ENCODE data around the gene GFI1.
A peak's percentile ranks its signal among the peaks of the same experiment; 100 is the strongest.
"Not testable (repeated sequence)": the region's sequence is repeated elsewhere in the genome, so short reads cannot be mapped to it uniquely, and the experiment has no call there.

The GFI1 gene

DNA sequence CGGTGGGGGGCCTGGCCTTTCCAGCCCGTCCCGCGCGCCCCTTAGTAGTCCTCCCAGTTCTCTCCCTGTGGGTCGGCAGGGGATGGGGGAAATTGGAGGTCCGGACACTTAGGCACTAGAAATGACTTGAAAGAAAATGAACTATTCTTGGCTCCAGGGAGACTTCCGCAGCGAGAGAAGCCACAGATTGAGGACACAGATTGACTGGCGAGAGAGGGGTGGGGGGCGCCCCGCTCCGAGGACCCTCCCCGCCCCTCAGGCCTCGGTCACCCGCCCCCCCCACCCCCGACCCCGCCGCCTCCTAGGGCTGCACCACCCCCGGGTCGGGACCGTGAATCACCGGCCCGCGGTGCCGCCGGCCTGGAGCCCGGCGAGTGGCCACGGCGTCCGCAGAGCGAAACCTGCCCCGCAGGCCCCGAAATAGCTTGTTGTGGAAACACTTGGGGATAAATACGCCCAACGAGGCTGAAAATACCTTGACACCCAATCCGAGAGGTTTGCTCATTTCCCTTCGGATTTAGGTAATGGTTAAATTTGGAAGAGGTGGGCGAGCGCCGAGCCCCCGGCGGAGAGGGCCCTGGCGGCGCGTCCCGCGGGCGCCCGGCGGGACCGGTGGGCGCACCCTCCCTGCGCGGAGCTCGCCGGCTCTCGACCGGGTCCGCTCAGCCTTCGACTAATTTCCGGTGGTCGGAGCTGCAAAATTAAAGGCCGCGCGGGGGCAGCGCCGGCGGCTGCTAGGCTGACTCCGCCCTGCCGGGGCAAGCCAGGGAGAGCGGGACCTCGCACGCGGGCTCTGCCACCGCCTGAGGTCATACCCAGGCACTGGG, at the start of gene GFI1:
TSS of gene GFI1 (minus strand) at position 675 of the 827 bp plus-strand sequence. CDS start 3,438 bp downstream, outside the sequence.
- DNase-seq, result peak; percentile 39

DNA sequence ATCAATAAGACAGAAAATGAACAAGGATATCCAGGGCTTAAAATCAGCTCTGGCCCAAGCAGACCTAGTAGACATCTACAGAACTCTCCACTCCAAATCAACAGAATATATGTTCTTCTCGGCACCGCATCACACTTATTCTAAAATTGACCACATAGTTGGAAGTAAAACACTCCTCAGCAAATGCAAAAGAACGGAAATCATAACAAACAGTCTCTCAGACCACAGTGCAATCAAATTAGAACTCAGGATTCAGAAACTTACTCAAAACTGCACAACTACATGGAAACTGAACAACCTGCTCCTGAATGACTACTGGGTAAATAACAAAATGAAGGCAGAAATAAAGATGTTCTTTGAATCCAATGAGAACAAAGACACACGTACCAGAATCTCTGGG, 45.6 kb upstream of the GFI1 start:
- not testable (repeated sequence) for DNase-seq

DNA sequence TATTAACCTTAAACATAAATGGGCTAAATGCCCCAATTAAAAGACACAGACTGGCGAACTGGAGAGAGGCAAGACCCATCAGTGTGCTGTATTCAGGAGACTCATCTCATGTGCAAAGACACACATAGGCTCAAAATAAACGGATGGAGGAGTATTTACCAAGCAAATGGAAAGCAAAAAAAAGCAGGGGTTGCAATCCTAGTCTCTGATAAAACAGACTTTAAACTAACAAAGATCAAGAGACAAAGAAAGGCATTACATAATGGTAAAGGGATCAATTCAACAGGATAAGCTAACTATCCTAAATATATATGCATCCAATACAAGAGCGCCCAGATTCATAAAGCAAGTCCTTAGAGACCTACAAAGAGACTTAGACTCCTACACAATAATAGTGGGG, 45.2 kb upstream of the GFI1 start:
- DNase-seq, result not testable (repeated sequence)

DNA sequence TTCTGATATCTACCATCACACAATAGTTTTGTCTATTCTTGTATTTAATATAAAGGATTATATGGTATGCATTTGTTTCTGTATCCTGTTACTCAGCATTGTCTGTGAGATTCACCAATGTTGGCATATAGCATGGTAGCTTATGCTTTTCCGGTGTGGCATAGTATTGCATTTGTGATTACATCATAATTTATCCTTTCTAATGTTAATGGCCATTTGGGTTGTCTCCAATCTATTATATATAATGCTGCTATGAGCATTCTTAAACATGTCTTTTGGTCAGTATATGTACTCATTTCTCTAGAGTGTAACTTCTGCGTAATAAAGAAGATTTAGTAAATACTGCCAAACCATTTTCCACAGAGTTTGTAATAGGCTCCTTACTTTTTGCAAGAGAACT, 40.9 kb upstream of the GFI1 start:
- no peak for DNase-seq

DNA sequence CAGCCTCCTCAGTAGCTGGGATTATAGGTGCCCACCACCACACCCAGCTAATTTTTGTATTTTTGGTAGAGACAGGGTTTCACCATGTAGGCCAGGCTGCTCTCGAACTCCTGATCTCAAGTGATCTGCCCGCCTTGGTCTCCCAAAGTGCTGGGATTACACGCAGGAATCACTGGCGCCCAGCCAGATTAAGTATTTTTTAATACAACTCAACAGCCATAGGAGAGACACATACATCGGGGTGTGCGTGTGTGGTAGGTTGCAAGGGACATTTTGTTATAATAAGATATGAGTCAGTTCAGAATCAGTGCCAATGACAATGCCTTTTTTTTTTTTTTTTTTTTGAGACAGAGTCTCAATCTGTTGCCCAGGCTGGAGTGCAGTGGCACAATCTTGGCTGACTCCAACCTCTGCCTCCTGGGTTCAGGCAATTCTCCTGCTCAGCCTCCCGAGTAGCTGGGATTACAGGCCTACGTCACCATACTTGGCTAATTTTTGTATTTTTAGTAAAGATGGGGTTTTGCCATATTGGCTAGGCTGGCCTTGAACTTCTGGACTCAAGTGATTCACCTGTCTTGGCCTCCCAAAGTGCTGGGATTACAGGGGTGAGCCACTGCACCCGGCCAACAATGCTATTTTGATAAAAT, 38.3 kb upstream of the GFI1 start:
- DNase-seq, result not testable (repeated sequence)

DNA sequence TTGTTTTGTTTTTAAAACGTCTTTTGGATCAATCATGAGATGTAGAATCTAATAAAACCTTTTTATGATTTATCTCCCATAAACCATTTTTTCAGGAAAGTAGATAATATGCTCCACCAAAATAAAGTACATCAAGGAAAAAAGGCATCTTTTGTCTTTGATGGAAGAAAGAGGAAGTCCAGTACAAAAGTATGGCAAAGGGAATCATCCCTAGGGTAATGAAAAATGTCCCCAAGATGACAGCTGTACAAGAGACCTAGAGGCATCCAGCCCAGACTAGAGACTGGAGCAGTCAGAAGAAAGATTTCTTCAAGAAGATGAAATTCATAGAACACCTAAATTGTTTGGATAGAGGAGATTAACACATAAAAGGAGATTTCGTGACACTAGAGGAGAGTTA, 32.3 kb upstream of the GFI1 start:
- DNase-seq, result no peak

DNA sequence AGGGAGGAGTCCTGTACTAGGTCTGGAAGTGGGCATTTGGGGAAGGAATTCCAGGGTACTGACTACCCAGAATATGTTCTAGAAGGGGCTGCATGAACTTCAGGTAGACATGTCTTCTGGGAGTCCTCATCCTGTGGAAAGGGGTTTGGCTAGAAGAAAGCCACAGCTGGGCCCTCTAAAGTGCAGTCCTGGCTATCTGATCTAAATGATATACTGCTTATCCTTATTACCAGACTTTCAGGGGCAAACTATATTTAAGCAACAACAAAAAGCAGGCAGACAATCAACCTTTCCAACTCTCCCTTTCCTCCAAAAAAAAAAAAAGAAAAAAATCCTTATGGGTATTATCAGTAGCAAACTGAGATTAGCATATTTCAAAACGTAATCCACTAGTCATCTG, 29.8 kb upstream of the GFI1 start:
- no peak for DNase-seq

DNA sequence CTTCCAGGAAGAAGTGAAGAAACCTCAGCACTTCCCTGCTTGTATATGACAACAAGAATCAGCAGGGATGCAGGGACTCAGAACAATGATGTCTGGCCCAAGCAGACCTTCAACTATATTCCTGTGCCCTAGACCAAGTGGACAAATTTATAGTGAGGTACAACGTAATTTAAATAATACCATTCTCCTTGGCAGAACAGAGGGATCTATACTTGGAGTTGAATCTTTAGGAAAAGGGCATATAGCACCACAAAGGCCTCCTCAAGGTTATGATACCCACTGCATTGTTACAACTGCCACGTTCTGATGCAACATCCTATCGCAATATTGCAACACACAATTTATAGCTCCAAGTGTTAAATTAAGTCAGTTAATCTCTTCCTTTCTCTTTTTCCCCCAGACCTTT, 29.1 kb upstream of the GFI1 start:
- no peak for DNase-seq

DNA sequence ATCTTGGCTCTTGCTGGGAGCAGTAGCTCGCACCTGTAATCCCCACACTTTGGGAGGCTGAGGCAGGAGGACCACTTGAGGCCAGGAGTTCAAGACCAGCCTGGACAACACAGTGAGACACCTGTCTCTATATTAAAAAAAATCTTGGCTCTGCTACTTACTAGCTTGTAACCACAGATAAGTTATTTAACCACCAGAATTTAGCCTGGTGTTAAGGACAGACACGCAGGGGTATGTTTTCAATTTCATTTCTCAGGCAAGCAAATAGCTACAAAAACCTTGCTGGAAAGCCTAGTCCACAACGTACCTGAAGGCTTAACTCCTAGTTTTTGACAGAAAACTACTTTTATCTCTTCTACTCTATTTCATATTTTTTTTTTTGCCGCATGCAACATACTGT, 24.8 kb upstream of the GFI1 start:
- no peak for DNase-seq

DNA sequence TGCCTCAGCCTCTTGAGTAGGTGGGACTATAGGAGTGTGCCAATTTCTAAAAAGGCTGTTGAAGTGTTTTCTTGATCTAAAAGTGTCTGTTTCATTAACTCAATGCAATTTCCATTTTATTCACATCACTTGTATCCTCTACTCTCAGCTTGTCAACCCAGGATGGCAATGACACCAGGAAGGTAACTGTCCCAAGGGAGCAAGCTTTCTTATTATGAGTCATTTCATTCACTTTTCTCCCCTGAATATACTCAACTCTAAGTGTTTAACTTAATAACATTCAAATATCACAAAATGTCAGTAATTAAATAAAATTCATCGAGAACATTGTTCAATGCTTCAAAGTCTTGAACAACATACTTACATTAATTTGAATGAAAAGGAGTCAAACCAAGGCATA, 22.9 kb upstream of the GFI1 start:
- DNase-seq, result no peak

DNA sequence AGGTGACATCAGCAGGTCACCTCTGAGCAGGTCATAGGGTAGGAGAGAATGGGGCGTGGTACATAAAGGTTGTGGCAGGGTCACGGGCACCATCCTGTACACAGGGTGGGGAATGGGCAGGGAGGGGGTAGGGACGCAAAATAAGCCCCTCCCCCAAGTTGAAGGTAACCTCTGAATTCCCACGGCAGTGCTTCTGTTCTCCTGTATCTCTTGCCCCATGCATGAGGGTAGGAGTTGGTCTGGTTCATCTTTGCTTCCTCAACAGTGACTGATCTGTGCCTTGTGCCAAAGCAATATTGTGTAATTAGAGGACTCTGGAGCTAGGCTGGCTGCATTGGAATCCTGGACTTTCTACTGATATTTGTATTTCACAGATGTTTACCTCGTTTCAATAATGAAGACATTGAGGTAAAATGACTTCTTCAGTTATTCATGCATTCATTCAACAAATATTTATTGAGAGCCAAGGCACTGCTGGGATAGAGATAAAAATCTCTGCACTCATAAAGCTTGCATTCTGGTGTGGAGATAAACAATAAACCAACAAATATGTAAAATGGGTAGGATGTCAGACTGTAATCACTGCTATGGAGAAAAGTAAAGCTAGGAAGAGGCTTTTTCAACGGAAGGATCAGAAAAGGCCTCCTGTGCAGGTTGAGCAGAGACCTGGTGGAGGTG, 18.4 kb upstream of the GFI1 start:
- no peak for DNase-seq

DNA sequence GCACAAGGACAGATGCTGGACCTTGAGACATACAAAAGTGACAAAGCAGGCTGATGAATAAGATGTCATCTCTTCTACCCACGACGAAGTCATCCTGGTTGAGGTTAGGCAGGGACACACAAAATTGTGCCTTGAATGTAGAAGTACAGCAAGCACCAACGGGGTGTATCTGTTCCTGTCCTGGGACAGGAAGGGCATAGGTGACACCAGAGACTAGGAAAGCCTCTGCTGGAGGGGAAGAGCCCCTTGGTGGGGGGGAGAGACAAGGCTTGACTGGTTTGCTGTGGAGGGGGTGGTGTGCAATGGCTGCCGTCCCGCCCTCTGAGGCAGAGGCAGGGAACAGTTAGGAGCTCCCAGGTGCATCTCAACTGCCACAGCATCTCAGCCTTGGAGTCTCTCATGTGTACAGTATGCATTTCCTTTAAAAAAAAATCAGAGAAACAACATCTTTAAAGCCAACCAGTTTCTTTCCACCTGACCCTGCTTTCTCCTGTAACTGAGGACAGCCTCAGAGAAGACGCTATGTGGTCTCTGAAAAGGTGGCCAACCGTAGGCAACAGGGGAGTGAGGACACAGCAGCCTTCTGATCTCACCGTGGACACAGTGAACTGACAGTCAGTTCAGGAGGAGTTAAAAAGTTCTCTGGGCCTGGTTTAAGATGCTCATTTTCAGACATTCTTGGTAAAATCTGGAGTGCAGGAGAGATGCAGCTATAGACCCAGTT, 17.7 kb upstream of the GFI1 start:
- no peak for DNase-seq

DNA sequence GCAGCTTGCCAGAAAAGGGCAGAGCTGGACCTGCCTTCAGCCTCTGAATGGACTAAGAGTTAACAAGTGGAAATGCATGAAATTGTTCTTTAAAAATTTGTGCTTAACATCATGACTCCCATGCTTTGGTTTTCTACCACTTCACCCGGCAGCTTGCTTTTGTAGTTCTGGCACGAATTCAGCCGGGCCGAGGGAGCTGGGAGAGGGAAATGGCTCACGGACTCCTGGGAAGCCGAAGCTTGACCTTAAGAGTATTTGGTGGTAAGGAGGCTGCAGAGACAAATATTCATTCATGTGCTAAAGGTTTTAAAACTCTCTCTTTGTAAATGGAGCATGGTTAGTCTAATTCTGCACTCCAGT, 17.2 kb upstream of the GFI1 start:
- no peak for DNase-seq

DNA sequence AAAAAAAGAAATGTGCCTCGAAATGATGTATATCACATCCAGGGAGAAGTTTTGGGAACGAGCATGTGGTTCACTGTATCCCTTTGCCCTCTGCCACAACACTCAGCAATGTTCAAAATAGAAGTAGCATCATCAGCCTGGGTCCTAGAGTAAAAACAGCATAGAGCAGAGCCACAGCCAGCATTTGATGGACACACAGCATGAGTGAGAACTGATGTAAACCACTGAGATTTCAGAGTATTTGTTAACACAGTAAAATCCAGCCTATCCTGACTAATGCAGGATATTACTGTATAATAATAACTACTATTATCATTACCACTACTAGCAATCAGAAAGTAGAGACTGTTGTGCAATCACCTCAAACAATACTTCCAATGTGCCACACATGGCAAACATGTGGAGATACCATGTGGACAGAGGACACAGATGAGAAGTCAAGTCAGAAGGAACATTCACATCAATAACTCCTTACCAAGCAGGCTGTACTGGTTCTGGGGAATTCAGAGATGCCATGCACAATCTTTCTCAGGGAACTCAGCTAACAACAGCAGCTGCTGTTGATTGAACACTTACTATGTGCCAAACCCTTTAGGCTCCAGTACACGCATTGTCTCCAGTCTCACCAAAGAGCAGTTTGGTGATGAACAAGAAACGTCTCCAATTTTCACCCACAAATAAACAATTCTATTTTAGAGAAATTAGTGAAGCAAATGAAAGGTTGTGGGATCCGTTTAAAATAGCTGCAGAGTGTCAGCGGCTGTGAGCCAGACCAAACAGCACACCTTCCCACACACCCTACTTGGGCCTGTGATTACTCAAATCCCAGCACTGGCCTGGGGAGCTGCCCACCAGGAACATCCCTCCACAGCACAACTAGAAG, 16.6 kb upstream of the GFI1 start:
- DNase-seq, result no peak

DNA sequence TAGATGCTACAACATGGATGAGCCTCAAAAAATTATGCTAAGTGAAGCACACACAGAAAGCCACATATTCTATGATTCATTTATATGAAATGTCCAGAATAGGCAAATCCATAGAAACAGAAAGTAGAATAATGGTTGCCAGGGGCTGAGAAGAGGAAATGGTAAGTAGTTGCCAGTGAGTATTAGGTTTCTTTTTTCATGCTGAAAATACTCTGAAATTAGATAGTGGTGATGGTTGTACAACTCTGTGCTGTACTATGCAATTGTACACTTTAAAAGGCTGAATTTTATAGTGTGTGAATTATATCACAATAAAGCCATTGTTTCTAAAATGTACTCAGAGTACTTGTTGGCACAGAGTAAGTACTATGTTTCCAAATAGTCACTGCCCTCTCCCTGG, 15.5 kb upstream of the GFI1 start:
- DNase-seq, result no peak

DNA sequence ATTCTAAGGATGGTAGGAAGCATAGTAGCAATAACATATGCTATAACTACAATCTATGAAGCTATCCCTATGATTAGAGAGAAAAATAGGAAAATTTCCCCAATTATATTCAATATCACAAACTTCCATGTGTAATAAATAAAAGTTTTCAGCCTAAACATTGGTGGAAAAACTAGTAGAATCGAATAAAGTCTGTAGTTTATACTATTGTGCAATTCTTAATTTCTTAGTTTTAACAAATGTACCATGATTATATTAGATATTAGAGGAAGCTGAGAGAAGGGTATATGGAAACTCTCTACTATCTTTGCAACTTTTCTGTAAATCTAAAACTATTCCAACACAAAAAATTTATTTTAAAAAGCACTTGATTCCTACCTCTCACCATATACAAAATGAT, 13.8 kb upstream of the GFI1 start:
- no peak for DNase-seq

DNA sequence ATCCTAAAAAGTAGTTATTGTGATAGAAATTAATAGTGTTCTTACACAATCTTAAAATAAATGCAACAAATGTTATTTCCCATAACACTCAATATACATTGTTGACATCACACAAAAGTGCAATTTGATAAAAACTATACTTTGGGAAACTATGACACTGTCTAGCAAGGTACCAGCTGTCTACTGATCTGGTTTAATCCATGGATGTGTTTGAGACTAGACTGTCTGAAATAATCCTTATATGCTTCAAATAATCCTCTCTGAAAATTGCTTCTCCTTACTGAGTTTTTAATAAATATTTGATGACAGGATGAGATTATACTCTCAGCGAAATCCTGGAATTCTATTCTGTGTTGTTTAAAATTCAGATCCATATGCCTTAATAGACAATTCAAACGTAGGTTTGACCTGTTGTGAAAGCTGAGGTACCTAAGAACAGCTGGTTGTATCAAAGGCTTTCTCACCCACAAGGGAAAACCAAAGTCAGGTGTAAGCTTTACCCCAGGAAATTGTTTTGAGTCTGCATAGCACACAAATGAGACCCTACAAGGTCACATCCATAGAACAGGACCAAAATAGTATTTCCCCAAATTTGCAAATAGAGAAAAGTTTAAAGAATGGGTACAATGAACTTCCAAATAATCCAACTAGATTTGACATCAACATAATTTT, 8.8 kb upstream of the GFI1 start:
- no peak for DNase-seq

DNA sequence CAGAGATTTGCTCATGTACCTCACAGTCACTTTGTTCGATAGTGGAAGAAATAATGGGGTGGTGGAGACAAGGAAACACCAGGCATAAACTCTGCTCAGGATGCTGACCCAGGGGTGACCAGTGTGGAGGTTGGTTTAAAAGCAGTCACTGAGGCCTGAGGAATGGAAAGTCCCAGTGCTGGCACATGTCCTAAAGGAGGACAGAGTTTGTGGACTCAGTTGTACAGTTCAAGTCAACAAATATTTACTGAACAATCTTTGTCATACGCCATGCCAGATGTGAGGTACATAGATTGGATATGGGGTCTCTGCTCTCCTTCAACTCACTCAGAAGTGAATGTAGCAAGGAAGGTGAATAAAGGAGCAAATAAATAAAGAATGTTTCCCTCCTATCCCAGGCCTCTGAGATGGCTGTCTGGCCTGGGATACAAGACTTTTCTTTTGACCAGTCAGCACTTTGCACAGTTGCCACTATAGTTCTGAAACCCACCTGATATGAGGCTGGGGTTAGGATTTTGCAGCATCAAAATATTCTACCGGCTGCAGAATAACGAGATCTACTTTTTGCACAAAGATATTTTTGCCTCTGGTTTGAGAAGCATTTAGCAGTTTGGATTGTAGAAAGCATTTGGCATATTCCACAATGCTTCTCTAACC, 7.9 kb upstream of the GFI1 start:
- no peak for DNase-seq

DNA sequence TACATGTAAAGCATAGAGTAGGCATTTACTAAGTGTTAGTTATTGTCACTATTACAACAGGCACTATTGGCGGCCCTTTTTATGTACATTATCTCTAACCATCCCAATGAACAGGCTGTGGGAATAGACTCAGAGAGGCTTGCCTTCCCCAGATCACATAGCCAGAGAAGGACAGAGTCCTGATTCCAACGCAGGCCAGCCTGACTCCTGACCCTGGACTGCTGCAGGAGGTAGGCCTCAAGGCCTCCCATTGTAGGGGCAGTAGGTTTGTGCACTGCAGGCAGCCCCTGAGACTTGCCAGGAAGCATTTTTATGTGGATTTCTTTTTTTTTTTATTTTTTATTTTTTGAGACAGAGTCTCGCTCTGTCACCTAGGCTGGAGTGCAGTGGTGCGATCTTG, 6.4 kb upstream of the GFI1 start:
- DNase-seq, result no peak

DNA sequence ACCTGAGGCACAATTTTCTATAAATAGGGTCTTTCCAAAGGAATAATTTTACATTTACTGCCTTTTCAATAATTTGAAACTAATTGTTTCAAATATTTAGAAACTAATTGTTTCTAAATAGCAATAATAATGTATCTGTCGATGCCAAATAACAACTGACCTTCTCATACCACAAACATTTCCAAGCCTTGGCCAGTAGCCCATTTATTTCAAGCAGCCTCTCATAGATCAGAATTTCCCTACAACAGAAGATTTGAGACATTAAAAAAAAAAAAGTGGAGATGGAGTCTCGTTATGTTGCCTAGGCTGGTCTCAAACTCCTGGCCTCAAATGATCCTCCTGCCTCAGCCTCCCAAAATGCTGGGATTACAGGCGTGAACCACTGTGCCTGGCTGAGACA, 2.1 kb upstream of the GFI1 start:
- DNase-seq, result no peak

DNA sequence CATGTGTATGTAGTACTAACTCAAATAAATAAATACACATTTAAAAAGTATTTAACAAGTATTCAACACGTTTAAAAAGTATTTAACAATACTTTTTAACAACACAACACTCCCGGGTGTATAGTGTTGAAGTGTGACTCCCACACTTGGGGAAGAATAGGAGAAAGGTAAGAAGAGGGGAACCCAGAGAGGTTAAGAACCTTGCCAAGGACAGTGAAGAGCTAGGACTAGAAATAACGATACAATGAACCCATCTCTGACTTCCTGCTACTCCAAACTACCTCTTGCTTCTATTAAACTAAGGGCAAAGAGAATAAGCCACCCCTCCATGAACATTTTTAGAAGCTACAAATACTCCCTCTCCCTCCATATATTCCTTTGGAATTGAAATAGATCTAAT, 1.7 kb upstream of the GFI1 start:
- DNase-seq, result no peak

Data from right hindlimb (tissue), 1 donor.